ENCODE data around the gene TACC2. TPM values are rescaled to one million over a fixed set of nuclear protein-coding genes. Genes with fewer than 3 reads are reported as not detected.

The TACC2 gene
- total and polyA plus RNA-seq, 9 of the 15 experiments (the other 6 are each of a cell fraction or from before 2014, with no cell fraction given): under 0.01 to 0.35 (median 0.03) TPM; not detected in 6

GRCh38 chr10:122072491-122072890 lies 83.5 kb downstream of the TACC2 start:
- no peaks in the 10 kb centered on the region for H3K79me2 ChIP-seq (ENCODE audit: control insufficient read depth, insufficient read depth, low read length)
- no peaks in the 10 kb centered on the region for H3K9me1 ChIP-seq (ENCODE audit: control insufficient read depth, insufficient read depth, low read length)
- DNase-seq (ENCODE audit: extremely low read depth in 1 of 4, low spot score in 3 of 4): no peak
- CTCF ChIA-PET (ENCODE audit: low intra/inter-chr PET ratio): no interaction called here
- FAIRE-seq: no peak
- TF ChIP-seq DNMT1 (IDR thresholded peaks at IDR 0.05) (no peak), RBM34 (IDR thresholded peaks at IDR 0.05; ENCODE audit: borderline replicate concordance, insufficient read depth, low read length) (no peak), ZNF436 (CRISPR knock-in tag; IDR thresholded peaks at IDR 0.05) (no peak), NFE2 (IDR thresholded peaks at IDR 0.05; ENCODE audit: low read depth) (no peak), CTBP1 (IDR thresholded peaks at IDR 0.05; ENCODE audit: borderline replicate concordance) (no peak), IFI16 (CRISPR knock-in tag; IDR thresholded peaks at IDR 0.05) (no peak), U2AF2 (optimal IDR thresholded peaks at IDR 0.05; ENCODE audit: low read depth, low read length) (no peak), POLR2A (conservative IDR thresholded peaks at IDR 0.05) (no peak), ZNF561 (CRISPR knock-in tag; conservative IDR thresholded peaks at IDR 0.05) (no peak), THRA (IDR thresholded peaks at IDR 0.05) (no peak)
- POLR2A ChIA-PET: interaction anchor here (0.6 kb wide), 1 partner anchor 25 kb away, joined by 3 read pairs; no protein-coding TSS in a partner anchor
- H2AFZ ChIP-seq (ENCODE audit: low read depth, low read length): no peak overlapping the region
- no peaks in the 10 kb centered on the region for H3K9me3 ChIP-seq (replicated peaks; ENCODE audit: control insufficient read depth, insufficient read depth, low read depth, low read length)
- H3K27ac ChIP-seq (ENCODE audit: extremely low read depth, low read depth, low read length): no peak overlapping the region
- in situ Hi-C loops (cut with MboI) (no loop called here), intact Hi-C loops (cut with micrococcal nuclease) (no loop called here)
- no peak overlapping the region for H3K4me3 ChIP-seq
- no peaks in the 10 kb centered on the region for H3K36me3 ChIP-seq (ENCODE audit: control insufficient read depth, insufficient read depth, low read length)
- H3K4me2 ChIP-seq (ENCODE audit: insufficient read depth, low read length): no peak overlapping the region
- no peak for ATAC-seq
- BruUV-seq (replicated peaks): no TSS peak
- no peak overlapping the region for H3K9ac ChIP-seq (ENCODE audit: insufficient read depth in 1 of 2, low read depth in 2 of 2, low read length in 2 of 2)
- H3K4me1 ChIP-seq (replicated peaks in 1 of 2; ENCODE audit: control insufficient read depth in 2 of 2, insufficient read depth in 2 of 2, low read length in 2 of 2): no peaks in the 10 kb centered on the region; a peak in 1 of 5 replicates
- H4K20me1 ChIP-seq (replicated peaks; ENCODE audit: control insufficient read depth, insufficient read depth, low read length): no peaks in the 10 kb centered on the region
- peaks cover 5 to 8% of the 10 kb centered on the region in 2 experiments; a peak in 3 of 5 replicates for H3K27me3 ChIP-seq (ENCODE audit: control insufficient read depth in 2 of 2, insufficient read depth in 2 of 2, low read length in 2 of 2)
- 4% methylated on average over 9 of the region's 9 CpGs for WGBS (ENCODE audit: insufficient coverage, low coverage, missing lambda C conversion rate)
